Spleen (tissue), 11 donors: ENCODE results near the gene KLHL40. TPM values are rescaled to one million over a fixed set of nuclear protein-coding genes. Genes with fewer than 3 reads are reported as not detected.

Experiments
- DNase-seq: peaks from one replicate; pipeline ENCODE4 v3.0.0-alpha.2; 2020
- H3K27ac ChIP-seq, 8 donors: fragments of 200-600 bp; sonication (generic) in 7 of 8; 1 replicate in 4 of 8; 2 replicates in 4 of 8; pipeline versions ENCODE4 v1.5.0 to v1.8.0; 2016 to 2021; ENCODE audit warnings: inconsistent platforms in 4 of 8, mild to moderate bottlenecking in 4 of 8, moderate library complexity in 1 of 8
- H3K27me3 ChIP-seq, 7 donors: fragments of 200-600 bp; sonication (generic) in 6 of 7; replicated peaks in 1 of 7; 1 replicate in 4 of 7; 2 replicates in 3 of 7; pipeline versions ENCODE4 v1.5.0 to v1.8.0; 2016 to 2021; ENCODE audit warnings: inconsistent platforms in 3 of 7, mild to moderate bottlenecking in 1 of 7
- H3K36me3 ChIP-seq, 6 donors: fragments of 200-600 bp; sonication (generic) in 5 of 6; 1 replicate in 4 of 6; 2 replicates in 2 of 6; pipeline versions ENCODE4 v1.5.0 to v1.8.0; 2016 to 2021; ENCODE audit warnings: inconsistent platforms in 2 of 6
- H3K4me1 ChIP-seq, 6 donors: fragments of 200-600 bp; sonication (generic) in 5 of 6; 1 replicate in 3 of 6; 2 replicates in 3 of 6; pipeline versions ENCODE4 v1.5.0 to v1.8.0; 2016 to 2021; ENCODE audit warnings: inconsistent platforms in 3 of 6
- H3K4me3 ChIP-seq, 8 donors: fragments of 200-600 bp; sonication (generic) in 7 of 8; 1 replicate in 4 of 8; 2 replicates in 4 of 8; pipeline versions ENCODE4 v1.5.0 to v1.8.0; 2016 to 2021; ENCODE audit warnings: inconsistent platforms in 4 of 8, mild to moderate bottlenecking in 4 of 8, moderate library complexity in 2 of 8
- H3K9me3 ChIP-seq, 8 donors: fragments of 200-600 bp; sonication (generic) in 7 of 8; 1 replicate in 4 of 8; 2 replicates in 4 of 8; pipeline versions ENCODE4 v1.5.0 to v1.8.0; 2016 to 2021; ENCODE audit warnings: inconsistent platforms in 4 of 8
- CTCF ChIP-seq, 11 experiments: fragments of 200-600 bp in 7 of 11; fragments of 450-650 bp in 4 of 11; sonication (generic) in 4 of 11; IDR thresholded peaks in 8 of 11; conservative IDR thresholded peaks in 3 of 11; 1 replicate in 7 of 11; 2 replicates in 4 of 11; pipeline versions ENCODE4 v1.4.0 to v1.8.0; 2016 to 2021; ENCODE audit warnings: antibody characterized with exemption in 11 of 11, inconsistent platforms in 4 of 11, mild to moderate bottlenecking in 1 of 11
- POLR2A ChIP-seq, 3 donors: fragments of 450-650 bp; IDR thresholded peaks; one replicate each; pipeline ENCODE4 v1.5.1; 2017; ENCODE audit warnings: antibody characterized with exemption in 3 of 3, mild to moderate bottlenecking in 1 of 3
- POLR2AphosphoS5 ChIP-seq, 3 donors: sonication (generic); formaldehyde crosslinking; IDR thresholded peaks; one replicate each; pipeline ENCODE4 v1.5.1; 2017; ENCODE audit warnings: antibody characterized with exemption in 3 of 3
- WGBS, 5 donors: extraction: QIAGEN DNeasy Blood & Tissue Kit in 3 of 5; methylation state at CpG; one replicate each; pipeline versions ENCODE4 v1.1.5 to v1.1.7; 2013 to 2018; 5-methylcytosine and 5-hydroxymethylcytosine counted together
- intact Hi-C: fragments of 100-400 bp; cut with DNase I; formaldehyde crosslinking; loops from one replicate; pipeline ENCODE4 v1.15.0; 2023; ENCODE audit warnings: low total_unique reads
- polyA plus RNA-seq, 3 donors: library from polyadenylated mRNA; stranded (reverse); fragments of 200-250 nt; gene quantifications; one replicate each; pipeline ENCODE4 v1.2.1, GENCODE V29; 2013
- total RNA-seq, 7 donors: library from RNA; depleted of rRNA in 3 of 7; stranded (reverse); fragments of >200 nt in 3 of 7; fragmentation: NEBNext Ultra II Directional in 4 of 7; extraction: Animal tissue kit (Norgen Biotek cat#: 25700) in 4 of 7; gene quantifications; one replicate each; pipeline versions ENCODE4 v1.1.0 to v1.2.1, GENCODE V29; 2016 to 2021
- donor health status: healthy with polysubstance abuse.
- donor health status: DM: no; HTN: no; CAD: no; lungs with moderate emphysema.
- donor health status: DM: no; HTN: no; CAD: no.
- donor health status: Bipolar disorder and iron deficiency.
- donor health status: healthy.
- donor health status: DM: no; HTN: no; CAD: no.
- donor health status: DM: yes; HTN: yes; CAD: no.

KLHL40 gene
- total and polyA plus RNA-seq, 10 donors = 0.03 to 0.17 TPM; not detected in 8

- Histone ChIP-seq H3K27ac (no peak overlapping the region), H3K36me3 (no peaks in the 10 kb centered on the region), H3K4me1 (no peaks in the 10 kb centered on the region), H3K27me3 (no peaks in the 10 kb centered on the region), H3K9me3 (no peaks in the 10 kb centered on the region), H3K4me3 (no peak overlapping the region)
- 83 to 95% (median 93%) methylated on average over 2 to 6 of the region's 6 CpGs for WGBS, 5 donors
- no peak for TF ChIP-seq CTCF (IDR thresholded peaks at IDR 0.05 in 8 of 11, conservative IDR thresholded peaks at IDR 0.05 in 3 of 11)
- TF ChIP-seq POLR2A (IDR thresholded peaks at IDR 0.05) = no peak
- TF ChIP-seq POLR2AphosphoS5 (IDR thresholded peaks at IDR 0.05) = no peak
- DNase-seq = no peak
- intact Hi-C loops = no loop called here
These were observed 51.2 kb downstream of the KLHL40 start for GRCh38 chr3:42736531-42736930.

GRCh38 chr3:42739401-42740158 is 54.2 kb downstream of the KLHL40 start:
- no peaks in the 10 kb centered on the region for H3K9me3 ChIP-seq
- intact Hi-C loops = loop anchor here (10.0 kb wide), 2 partner anchors 85 to 165 kb away; partner anchors contain the start of gene ZBTB47
- no peak for TF ChIP-seq POLR2AphosphoS5 (IDR thresholded peaks at IDR 0.05)
- TF ChIP-seq POLR2A (IDR thresholded peaks at IDR 0.05) = no peak
- no peak for TF ChIP-seq CTCF (IDR thresholded peaks at IDR 0.05 in 8 of 11, conservative IDR thresholded peaks at IDR 0.05 in 3 of 11)
- no peak overlapping the region for H3K27ac ChIP-seq
- no peak overlapping the region for H3K4me3 ChIP-seq
- 81 to 90% (median 90%) methylated on average over 12 of the region's 12 CpGs for WGBS, 5 donors
- DNase-seq = no peak
- H3K36me3 ChIP-seq = no peaks in the 10 kb centered on the region
- no peaks in the 10 kb centered on the region for H3K27me3 ChIP-seq
- H3K4me1 ChIP-seq = peaks cover 0 to 6% (median 2%) of the 10 kb centered on the region in 6 donors

- no peaks in the 10 kb centered on the region for H3K27me3 ChIP-seq
- DNase-seq = no peak
- no peaks in the 10 kb centered on the region for H3K36me3 ChIP-seq
- peaks cover 0 to 6% (median 2%) of the 10 kb centered on the region in 6 donors for H3K4me1 ChIP-seq
- H3K27ac ChIP-seq = no peak overlapping the region
- H3K4me3 ChIP-seq = no peak overlapping the region
- intact Hi-C loops = loop anchor here (10.0 kb wide), 2 partner anchors 87 to 167 kb away; partner anchors contain the start of gene ZBTB47
- no peak for TF ChIP-seq POLR2A (IDR thresholded peaks at IDR 0.05)
- no peak for TF ChIP-seq POLR2AphosphoS5 (IDR thresholded peaks at IDR 0.05)
- no peaks in the 10 kb centered on the region for H3K9me3 ChIP-seq
- 82 to 94% (median 90%) methylated on average over 2 to 3 of the region's 3 CpGs for WGBS, 5 donors
These were observed 56.5 kb downstream of the KLHL40 start for GRCh38 chr3:42741796-42742195.

Other genes with a start within 250 kb of the KLHL40 start
- gene VIPR1, start 182.9 kb upstream of the KLHL40 start, total RNA-seq = 10 to 100 TPM in 5 of 7 donors, 1 to 10 TPM in 2; 6.8 to 16.3 (median 11.9) TPM
- 1 to 10 TPM; 2.0 to 6.1 (median 5.3) TPM for gene VIPR1, start 182.9 kb upstream of the KLHL40 start, polyA plus RNA-seq
- gene SEC22C, start 103.6 kb upstream of the KLHL40 start, total RNA-seq = 10 to 100 TPM; 28.9 to 58.2 (median 40.8) TPM
- 10 to 100 TPM; 13.5 to 19.9 (median 17.2) TPM for gene SEC22C, start 103.6 kb upstream of the KLHL40 start, polyA plus RNA-seq
- 10 to 100 TPM; 23.1 to 42.6 (median 27.1) TPM for gene SS18L2, start 94.7 kb upstream of the KLHL40 start, total RNA-seq
- gene SS18L2, start 94.7 kb upstream of the KLHL40 start, polyA plus RNA-seq = 10 to 100 TPM; 81.9 to 86.6 (median 84.5) TPM
- 100 to 1,000 TPM in 6 of 7 donors, 10 to 100 TPM in 1; 99.2 to 258 (median 159) TPM for gene NKTR, start 84.9 kb upstream of the KLHL40 start, total RNA-seq
- gene NKTR, start 84.9 kb upstream of the KLHL40 start, polyA plus RNA-seq = 10 to 100 TPM; 19.9 to 35.8 (median 30.9) TPM
- gene ZBTB47, start 31.8 kb upstream of the KLHL40 start, total RNA-seq = 10 to 100 TPM in 6 of 7 donors, 1 to 10 TPM in 1; 9.9 to 22.2 (median 16.3) TPM
- gene ZBTB47, start 31.8 kb upstream of the KLHL40 start, polyA plus RNA-seq = 1 to 10 TPM; 2.1 to 5.0 (median 2.5) TPM
- not detected for gene HHATL, start 17.3 kb downstream of the KLHL40 start, total RNA-seq
- under 1 TPM in 2 of 3 donors, not detected in 1; 0.13 to 0.42 TPM for gene HHATL, start 17.3 kb downstream of the KLHL40 start, polyA plus RNA-seq
- gene CCDC13, start 87.7 kb downstream of the KLHL40 start, total RNA-seq = 1 to 10 TPM in 6 of 7 donors, under 1 TPM in 1; 0.70 to 3.7 (median 1.4) TPM
- gene CCDC13, start 87.7 kb downstream of the KLHL40 start, polyA plus RNA-seq = under 1 TPM; 0.51 to 0.93 (median 0.70) TPM
- 10 to 100 TPM; 48.5 to 89.0 (median 58.8) TPM for gene HIGD1A, start 119.0 kb downstream of the KLHL40 start, total RNA-seq
- gene HIGD1A, start 119.0 kb downstream of the KLHL40 start, polyA plus RNA-seq = 10 to 100 TPM; 39.4 to 86.6 (median 60.5) TPM
- 1 to 10 TPM in 5 of 7 donors, under 1 TPM in 2; 0.52 to 4.4 (median 1.2) TPM for gene ACKR2, start 123.9 kb downstream of the KLHL40 start, total RNA-seq
- gene ACKR2, start 123.9 kb downstream of the KLHL40 start, polyA plus RNA-seq = under 1 TPM; 0.17 to 0.42 (median 0.33) TPM
- not detected for gene CYP8B1, start 190.3 kb downstream of the KLHL40 start, total RNA-seq
- gene CYP8B1, start 190.3 kb downstream of the KLHL40 start, polyA plus RNA-seq = under 1 TPM in 1 of 3 donors, not detected in 2; 0.02 TPM
- 10 to 100 TPM in 1 of 7 donors, 1 to 10 TPM in 6; 2.9 to 10.4 (median 5.1) TPM for gene ZNF662, start 220.6 kb downstream of the KLHL40 start, total RNA-seq
- gene ZNF662, start 220.6 kb downstream of the KLHL40 start, polyA plus RNA-seq = 1 to 10 TPM; 1.0 to 2.8 (median 2.2) TPM